ENCODE measurements around the gene C15orf39. TPM values are rescaled to one million over a fixed set of nuclear protein-coding genes. Genes with fewer than 3 reads are reported as not detected.

The C15orf39 gene
- 1.9 TPM for total RNA-seq

DNA sequence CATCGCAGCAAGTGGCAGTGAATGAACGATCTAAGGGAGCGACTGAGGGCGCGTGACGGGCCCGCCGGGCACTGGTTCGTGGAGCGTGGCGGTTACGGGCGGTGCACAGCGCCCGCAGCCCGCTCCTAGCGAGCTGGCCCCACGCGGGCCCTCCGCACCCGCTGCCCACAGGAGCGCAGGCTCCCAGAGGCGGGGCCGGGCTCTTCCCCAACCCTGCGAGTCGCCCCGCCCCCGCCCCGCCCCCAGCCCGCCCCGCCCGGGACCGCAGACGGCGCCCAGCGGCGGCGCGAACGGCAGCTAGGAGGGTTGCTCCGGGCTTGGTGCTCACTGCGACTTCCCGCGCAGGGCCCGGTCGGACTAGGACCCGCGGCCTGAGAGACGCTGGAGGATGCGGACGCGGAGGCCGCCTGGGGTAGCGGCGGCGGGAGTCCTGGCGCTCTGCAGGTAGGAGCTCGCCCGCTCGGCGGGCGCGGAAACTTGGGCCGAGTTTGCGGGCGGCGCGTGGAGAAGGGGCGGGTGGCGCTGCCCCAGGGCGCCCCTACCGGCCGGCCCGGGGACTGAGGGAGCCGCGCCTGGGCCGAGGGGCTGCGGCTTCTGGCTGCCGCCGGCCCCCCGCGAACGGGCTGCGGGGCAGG lies at the start of gene C15orf39:
Gene C15orf39, plus strand, starts transcription at position 267 of the 635 bp plus-strand sequence. CDS start 4,167 bp downstream, outside the sequence.

DNA sequence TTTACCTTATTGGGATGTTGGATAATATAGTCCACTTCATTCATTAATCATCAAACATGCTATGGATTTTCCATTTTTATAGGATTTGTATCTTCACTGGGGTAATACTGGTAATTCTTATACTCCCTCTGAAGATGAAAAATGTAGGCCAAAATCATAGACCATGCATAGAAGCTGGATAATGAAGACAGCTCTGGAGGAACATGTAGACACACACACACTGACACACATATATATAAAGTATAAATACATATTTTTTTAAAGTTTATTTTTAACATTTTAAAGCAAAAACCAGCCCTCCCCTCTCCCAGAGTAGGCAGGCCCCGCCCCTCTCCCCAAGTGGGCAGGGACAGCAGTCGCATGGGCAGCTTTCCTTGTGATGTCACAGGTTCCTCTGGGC lies 56.4 kb downstream of the C15orf39 start, which contains the start of gene GOLGA6C:
Gene GOLGA6C, plus strand, starts transcription at position 301 of the 400 bp plus-strand sequence. CDS start 265 bp downstream, outside the sequence.

Small RNA genes lying within 50 kb of the gene (small RNA-seq; reads per million reads assigned to genes)
- not detected for gene AC068338.1 (ENCODE audit: low replicate concordance)

Other genes starting within 250 kb of the C15orf39 start
- gene RPP25, start 245.1 kb upstream of the C15orf39 start, total RNA-seq: 5.0 TPM
- 70.7 TPM for gene SCAMP5, start 206.3 kb upstream of the C15orf39 start, total RNA-seq
- 18.2 TPM for gene PPCDC, start 178.3 kb upstream of the C15orf39 start, total RNA-seq
- gene GOLGA6C, start 56.5 kb downstream of the C15orf39 start, total RNA-seq: not detected
- gene GOLGA6D, start 81.0 kb downstream of the C15orf39 start, total RNA-seq: not detected
- gene COMMD4, start 134.2 kb downstream of the C15orf39 start, total RNA-seq: 22.2 TPM
- gene NEIL1, start 145.2 kb downstream of the C15orf39 start, total RNA-seq: 63.9 TPM
- 162 TPM for gene MAN2C1, start 166.7 kb downstream of the C15orf39 start, total RNA-seq
- gene SIN3A, start 249.8 kb downstream of the C15orf39 start, total RNA-seq: 58.5 TPM